HEK293 (cell line): Measurements from ENCODE around the gene RBM39.

Source experiments
- CTCF ChIA-PET: fragments of 350-600 bp; formaldehyde crosslinking; extraction: SDS; loops from one replicate; lab custom pipeline; 2021; ENCODE audit warnings: antibody characterized with exemption; lab: Yijun Ruan, JAX
- POLR2A ChIA-PET: fragments of 300-600 bp; formaldehyde crosslinking; extraction: SDS; loops from one replicate; lab custom pipeline; 2020; ENCODE audit warnings: antibody characterized with exemption, inconsistent platforms; lab: Yijun Ruan, JAX
- H3K27ac ChIP-seq: fragments of 200-500 bp; sonication (Bioruptor generic); 2 replicates; pipeline ENCODE4 v1.5.1; 2014; ENCODE audit warnings: low read depth, low read length, control low read depth, inconsistent platforms; ENCODE audit errors: extremely low read depth
- H3K36me3 ChIP-seq, 2 experiments: fragments of 200-500 bp in 1 of 2; sonication (Bioruptor generic) in 1 of 2; 1 replicate in 1 of 2; 2 replicates in 1 of 2; pipeline ENCODE4 v1.5.1; 2014 to 2017; ENCODE audit warnings: inconsistent platforms in 2 of 2, low read length in 2 of 2; ENCODE audit not compliant: control insufficient read depth in 2 of 2, insufficient read depth in 1 of 2
- H3K4me1 ChIP-seq: fragments of 200-500 bp; sonication (Bioruptor generic); 2 replicates; pipeline ENCODE4 v1.5.1; 2014; ENCODE audit warnings: mild to moderate bottlenecking, low read length, inconsistent platforms; ENCODE audit not compliant: control insufficient read depth, insufficient read depth
- H3K4me3 ChIP-seq: 2 replicates; pipeline ENCODE4 v1.5.1; 2011; ENCODE audit warnings: low read depth, mild to moderate bottlenecking, control low read depth, low read length, moderate library complexity
- H3K9me3 ChIP-seq: fragments of 200-500 bp; sonication (Bioruptor generic); 2 replicates; pipeline ENCODE4 v1.5.1; 2014; ENCODE audit warnings: low read depth, low read length, inconsistent platforms; ENCODE audit not compliant: control insufficient read depth, insufficient read depth
- AEBP2 ChIP-seq: fragments of 450-650 bp; formaldehyde crosslinking; IDR thresholded peaks from 2 replicates; pipeline ENCODE4 v1.5.1; 2016; ENCODE audit warnings: missing biosample characterization, missing genetic modification characterization, borderline replicate concordance
- BCL11B ChIP-seq: fragments of 450-650 bp; formaldehyde crosslinking; IDR thresholded peaks from 2 replicates; pipeline ENCODE4 v1.5.1; 2016; ENCODE audit warnings: low read depth, missing biosample characterization, missing genetic modification characterization
- GLI2 ChIP-seq: fragments of 450-650 bp; formaldehyde crosslinking; IDR thresholded peaks from 2 replicates; pipeline ENCODE4; 2017; ENCODE audit warnings: missing biosample characterization, missing genetic modification characterization, low read depth, borderline replicate concordance
- IKZF3 ChIP-seq: fragments of 450-650 bp; IDR thresholded peaks from 2 replicates; pipeline ENCODE4 v1.5.0; 2018; ENCODE audit warnings: missing biosample characterization, mild to moderate bottlenecking, missing genetic modification characterization, moderate library complexity
- MYNN ChIP-seq: fragments of 450-650 bp; formaldehyde crosslinking; IDR thresholded peaks from 2 replicates; pipeline ENCODE4 v1.5.1; 2016; ENCODE audit warnings: missing biosample characterization, missing genetic modification characterization, borderline replicate concordance
- MZF1 ChIP-seq: fragments of 450-650 bp; formaldehyde crosslinking; IDR thresholded peaks from 2 replicates; pipeline ENCODE4 v1.5.1; 2017; ENCODE audit warnings: missing biosample characterization, missing genetic modification characterization, borderline replicate concordance
- OSR2 ChIP-seq: fragments of 450-650 bp; formaldehyde crosslinking; IDR thresholded peaks from 2 replicates; pipeline ENCODE4 v1.5.1; 2016; ENCODE audit warnings: missing biosample characterization, missing genetic modification characterization
- SP7 ChIP-seq: fragments of 450-650 bp; formaldehyde crosslinking; IDR thresholded peaks from 2 replicates; pipeline ENCODE4 v1.5.1; 2016; ENCODE audit warnings: missing biosample characterization, missing genetic modification characterization
- TCF7L2 ChIP-seq: IDR thresholded peaks from 2 replicates; pipeline ENCODE4 v1.6.1; 2011; ENCODE audit warnings: low read depth, mild to moderate bottlenecking, inconsistent platforms, low read length, moderate library complexity, borderline replicate concordance
- ZBTB20 ChIP-seq: fragments of 450-650 bp; formaldehyde crosslinking; IDR thresholded peaks from 2 replicates; pipeline ENCODE4 v1.5.1; 2016; ENCODE audit warnings: missing biosample characterization, missing genetic modification characterization
- ZBTB49 ChIP-seq: fragments of 450-650 bp; formaldehyde crosslinking; IDR thresholded peaks from 2 replicates; pipeline ENCODE4 v1.5.1; 2016; ENCODE audit warnings: missing biosample characterization, missing genetic modification characterization, low read depth
- ZBTB6 ChIP-seq: fragments of 450-650 bp; formaldehyde crosslinking; IDR thresholded peaks from 2 replicates; pipeline ENCODE4 v1.5.1; 2017; ENCODE audit warnings: missing biosample characterization, missing genetic modification characterization
- ZBTB8A ChIP-seq: fragments of 450-650 bp; formaldehyde crosslinking; IDR thresholded peaks from 2 replicates; pipeline ENCODE4 v1.5.1; 2016; ENCODE audit warnings: missing biosample characterization, missing genetic modification characterization
- ZNF146 ChIP-seq: fragments of 450-650 bp; formaldehyde crosslinking; IDR thresholded peaks from 2 replicates; pipeline ENCODE4 v1.5.1; 2016; ENCODE audit warnings: missing biosample characterization, missing genetic modification characterization
- ZNF214 ChIP-seq: fragments of 450-650 bp; formaldehyde crosslinking; IDR thresholded peaks from 2 replicates; pipeline ENCODE4 v1.5.1; 2017; ENCODE audit warnings: missing biosample characterization, mild to moderate bottlenecking, missing genetic modification characterization, borderline replicate concordance
- ZNF302 ChIP-seq: fragments of 450-650 bp; formaldehyde crosslinking; IDR thresholded peaks from 2 replicates; pipeline ENCODE4 v1.5.1; 2016; ENCODE audit warnings: missing biosample characterization, missing genetic modification characterization, low read depth
- ZNF324 ChIP-seq: fragments of 450-650 bp; formaldehyde crosslinking; IDR thresholded peaks from 2 replicates; pipeline ENCODE4 v1.5.1; 2016; ENCODE audit warnings: missing biosample characterization, missing genetic modification characterization
- ZNF341 ChIP-seq: fragments of 450-650 bp; formaldehyde crosslinking; IDR thresholded peaks from 2 replicates; pipeline ENCODE4; 2016; ENCODE audit warnings: low read depth, missing biosample characterization, missing genetic modification characterization
- ZNF398 ChIP-seq: fragments of 450-650 bp; formaldehyde crosslinking; IDR thresholded peaks from 2 replicates; pipeline ENCODE4 v1.5.1; 2017; ENCODE audit warnings: missing biosample characterization, missing genetic modification characterization
- ZNF404 ChIP-seq: fragments of 450-650 bp; formaldehyde crosslinking; IDR thresholded peaks from 2 replicates; pipeline ENCODE4 v1.5.1; 2017; ENCODE audit warnings: missing biosample characterization, missing genetic modification characterization
- ZNF548 ChIP-seq: fragments of 450-650 bp; formaldehyde crosslinking; IDR thresholded peaks from 2 replicates; pipeline ENCODE4 v1.5.1; 2016; ENCODE audit warnings: missing biosample characterization, missing genetic modification characterization
- ZNF549 ChIP-seq: fragments of 450-650 bp; IDR thresholded peaks from 2 replicates; pipeline ENCODE4 v1.5.1; 2018; ENCODE audit warnings: missing biosample characterization, missing genetic modification characterization, mild to moderate bottlenecking, inconsistent platforms, moderate library complexity
- ZNF558 ChIP-seq: fragments of 450-650 bp; formaldehyde crosslinking; IDR thresholded peaks from 2 replicates; pipeline ENCODE4 v1.5.1; 2016; ENCODE audit warnings: missing biosample characterization, missing genetic modification characterization
- ZNF645 ChIP-seq: fragments of 450-650 bp; formaldehyde crosslinking; IDR thresholded peaks from 2 replicates; pipeline ENCODE4; 2016; ENCODE audit warnings: missing biosample characterization, missing genetic modification characterization
- ZNF658 ChIP-seq: fragments of 450-650 bp; formaldehyde crosslinking; IDR thresholded peaks from 2 replicates; pipeline ENCODE4; 2016; ENCODE audit warnings: missing biosample characterization, missing genetic modification characterization
- ZNF664 ChIP-seq: fragments of 450-650 bp; formaldehyde crosslinking; IDR thresholded peaks from 2 replicates; pipeline ENCODE4 v1.5.1; 2016; ENCODE audit warnings: missing biosample characterization, missing genetic modification characterization
- ZNF701 ChIP-seq: fragments of 450-650 bp; formaldehyde crosslinking; IDR thresholded peaks from 2 replicates; pipeline ENCODE4 v1.5.1; 2016; ENCODE audit warnings: missing biosample characterization, missing genetic modification characterization
- ZSCAN16 ChIP-seq: fragments of 450-650 bp; formaldehyde crosslinking; IDR thresholded peaks from 2 replicates; pipeline ENCODE4 v1.5.1; 2016; ENCODE audit warnings: missing biosample characterization, missing genetic modification characterization

Gene RBM39

GRCh38 chr20:35661908-35662307, 80.2 kb downstream of the RBM39 start:
- Histone ChIP-seq H3K27ac (no peak overlapping the region), H3K36me3 (peaks cover 0 to 5% of the 10 kb centered on the region in 2 experiments; a peak in 1 of 3 replicates), H3K4me1 (peaks cover 21% of the 10 kb centered on the region), H3K4me3 (peak overlapping the region; percentile 20)
- ChIA-PET CTCF (interaction anchor here (1.2 kb wide), 1 partner anchor 42 kb away, joined by 3 read pairs; no protein-coding TSS in a partner anchor), POLR2A (no interaction called here)
- TF ChIP-seq SP7 (no peak), IKZF3 (no peak), ZNF146 (tag by site-specific recombination) (no peak), BCL11B (no peak), ZNF404 (tag by site-specific recombination) (no peak), ZNF398 (tag by site-specific recombination) (no peak), ZNF664 (tag by site-specific recombination) (no peak), ZNF549 (tag by site-specific recombination) (no peak), ZNF701 (tag by site-specific recombination) (no peak), MYNN (no peak), AEBP2 (no peak), ZNF341 (tag by site-specific recombination) (no peak), MZF1 (tag by site-specific recombination) (no peak), ZNF302 (no peak), ZBTB49 (tag by site-specific recombination) (no peak), ZNF214 (tag by site-specific recombination) (no peak), ZBTB6 (tag by site-specific recombination) (no peak), ZNF558 (no peak), ZNF324 (tag by site-specific recombination) (no peak)
- TF ChIP-seq, all 188 proteins: peak for 0
- H3K9me3 ChIP-seq, result no peaks in the 10 kb centered on the region

- Histone ChIP-seq H3K4me3 (peak overlapping the region; percentile 20), H3K27ac (no peak overlapping the region), H3K4me1 (peaks cover 22% of the 10 kb centered on the region), H3K9me3 (no peaks in the 10 kb centered on the region), H3K36me3 (peaks cover 4 to 11% of the 10 kb centered on the region in 2 experiments; a peak in 2 of 3 replicates)
- POLR2A ChIA-PET, result interaction anchor here (0.6 kb wide), 2 partner anchors 25 to 49 kb away, joined by 3 read pairs; no protein-coding TSS in a partner anchor
- CTCF ChIA-PET, result interaction anchor here (0.9 to 1.2 kb wide), 2 partner anchors 41 to 42 kb away, joined by 3 read pairs; no protein-coding TSS in a partner anchor
- no peak for TF ChIP-seq ZBTB20 (tag by site-specific recombination)
- TF ChIP-seq ZNF645 (tag by site-specific recombination), result no peak
- no peak for TF ChIP-seq ZSCAN16 (tag by site-specific recombination)
- no peak for TF ChIP-seq OSR2 (tag by site-specific recombination)
- TF ChIP-seq ZNF548 (tag by site-specific recombination), result no peak
- no peak for TF ChIP-seq ZNF558
- TF ChIP-seq GLI2, result no peak
- no peak for TF ChIP-seq ZNF658 (tag by site-specific recombination)
- no peak for TF ChIP-seq ZBTB8A
- TF ChIP-seq TCF7L2, result no peak
These were observed 81.0 kb downstream of the RBM39 start for GRCh38 chr20:35661053-35661452.
